Stimulated activated CD8-positive, alpha-beta memory T cell treated with anti-CD3 and anti-CD28 coated beads, Interleukin-4, amount 100 ng/mL, for 48 hours (primary cell): Measurements from ENCODE around the gene FAM174C.

Experiments used
- DNase-seq: peaks from one replicate; pipeline ENCODE4 v3.0.0-alpha.2; 2020

FAM174C gene

DNA sequence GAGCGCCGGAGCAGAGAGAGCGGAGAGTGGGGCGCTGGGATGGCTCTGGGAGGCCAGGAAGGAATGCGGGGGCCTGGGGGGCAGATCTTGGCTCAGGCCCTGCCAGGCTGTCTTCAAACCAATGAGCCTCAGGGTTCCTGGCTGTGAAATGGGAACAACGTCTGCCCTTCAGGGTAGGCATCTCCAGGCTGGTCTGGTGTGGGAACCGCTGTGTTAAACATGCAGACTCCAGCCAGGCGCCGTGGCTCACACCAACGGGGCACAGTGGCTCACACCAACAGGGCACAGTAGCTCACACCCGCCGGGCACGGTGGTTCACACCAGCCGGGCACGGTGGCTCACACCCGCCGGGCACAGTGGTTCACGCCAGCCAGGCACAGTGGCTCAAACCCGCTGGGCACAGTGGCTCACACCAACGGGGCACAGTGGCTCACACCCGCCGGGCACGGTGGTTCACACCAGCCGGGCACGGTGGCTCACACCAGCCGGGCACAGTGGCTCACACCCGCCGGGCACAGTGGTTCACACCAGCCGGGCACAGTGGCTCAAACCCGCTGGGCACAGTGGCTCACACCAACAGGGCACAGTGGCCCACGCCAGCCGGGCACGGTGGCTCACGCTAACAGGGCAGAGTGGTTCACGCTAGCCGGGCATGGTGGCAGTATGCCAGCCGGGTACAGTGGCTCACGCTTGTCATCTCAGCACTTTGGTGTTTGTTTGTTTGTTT, 50.4 kb downstream of the FAM174C start:
- DNase-seq, result no peak

DNA sequence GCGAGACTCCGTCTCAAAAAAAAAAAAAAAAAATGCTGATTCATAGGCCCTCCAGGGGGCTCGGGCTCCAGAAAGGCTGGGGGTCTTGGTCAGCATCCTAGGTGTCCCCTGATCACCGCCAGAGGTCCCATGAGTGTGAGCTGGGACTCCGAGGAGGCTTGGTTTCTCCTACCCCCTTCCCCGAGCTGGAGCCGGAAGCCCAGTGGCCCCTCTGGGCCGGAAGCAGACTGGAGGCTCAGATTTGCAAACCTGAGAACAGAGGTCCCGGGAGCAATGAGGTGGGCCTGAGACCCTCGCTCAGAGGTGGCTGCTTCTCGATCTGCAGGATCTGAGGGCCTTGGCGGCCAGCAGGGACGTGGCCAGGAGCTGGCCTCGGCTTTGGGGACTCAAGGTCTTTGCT, 51.8 kb downstream of the FAM174C start:
- DNase-seq, result no peak
